Liver (tissue), 3 donors: ENCODE measurements around the gene RALY.

ENCODE experiments used
- ATF3 ChIP-seq: IDR thresholded peaks from 2 replicates; pipeline ENCODE4 v1.6.1; 2016; ENCODE audit warnings: antibody characterized with exemption
- CTCF ChIP-seq: fragments of 150-350 bp; IDR thresholded peaks from 2 replicates; pipeline ENCODE4 v1.5.1; 2017; ENCODE audit warnings: improper control_type of control experiment, low read depth, low read length; ENCODE audit not compliant: missing input control
- EGR1 ChIP-seq, 2 donors: IDR thresholded peaks; 2 replicates each; pipeline ENCODE4 v1.6.1; 2016 to 2018; ENCODE audit warnings: antibody characterized with exemption in 2 of 2, low read depth in 2 of 2
- FOXA1 ChIP-seq: IDR thresholded peaks from 2 replicates; pipeline ENCODE4 v1.6.1; 2016; ENCODE audit warnings: antibody characterized with exemption
- GABPA ChIP-seq, 2 donors: IDR thresholded peaks in 1 of 2; conservative IDR thresholded peaks in 1 of 2; 2 replicates each; pipeline ENCODE4 v1.6.1; 2016; ENCODE audit warnings: antibody characterized with exemption in 2 of 2, mild to moderate bottlenecking in 1 of 2, moderate library complexity in 1 of 2
- MAX ChIP-seq: IDR thresholded peaks from 2 replicates; pipeline ENCODE4 v1.6.1; 2016; ENCODE audit warnings: antibody characterized with exemption
- RAD21 ChIP-seq, 2 donors: IDR thresholded peaks; 2 replicates each; pipeline ENCODE4 v1.6.1; 2016; ENCODE audit warnings: antibody characterized with exemption in 2 of 2, mild to moderate bottlenecking in 2 of 2
- REST ChIP-seq: IDR thresholded peaks from 2 replicates; pipeline ENCODE4 v1.6.1; 2016; ENCODE audit warnings: antibody characterized with exemption, mild to moderate bottlenecking
- RXRA ChIP-seq, 2 donors: IDR thresholded peaks; 2 replicates each; pipeline ENCODE4 v1.6.1; 2017 to 2018; ENCODE audit warnings: antibody characterized with exemption in 2 of 2, mild to moderate bottlenecking in 1 of 2
- SP1 ChIP-seq: IDR thresholded peaks from 2 replicates; pipeline ENCODE4 v1.6.1; 2018; ENCODE audit warnings: antibody characterized with exemption, mild to moderate bottlenecking
- YY1 ChIP-seq: IDR thresholded peaks from 2 replicates; pipeline ENCODE4 v1.6.1; 2016; ENCODE audit warnings: antibody characterized with exemption, mild to moderate bottlenecking
- donor health status: healthy.
- donor health status: healthy.

GRCh38 chr20:34109442-34109841, 115.7 kb downstream of the RALY start:
- no peak for TF ChIP-seq YY1
- no peak for TF ChIP-seq SP1
- TF ChIP-seq CTCF = no peak
- no peak for TF ChIP-seq REST
- no peak for TF ChIP-seq RXRA (IDR thresholded peaks at IDR 0.05)
- TF ChIP-seq MAX = no peak
- no peak for TF ChIP-seq RAD21 (IDR thresholded peaks at IDR 0.05)
- no peak for TF ChIP-seq ATF3
- TF ChIP-seq GABPA (IDR thresholded peaks at IDR 0.05 in 1 of 2, conservative IDR thresholded peaks at IDR 0.05 in 1 of 2) = no peak
- TF ChIP-seq FOXA1 = no peak
- no peak for TF ChIP-seq EGR1 (IDR thresholded peaks at IDR 0.05; ENCODE audit: low read depth in 2 of 2)
